Peyer's patch (tissue), 4 donors: ENCODE measurements around the gene ABLIM2.

ENCODE experiments used
- CTCF ChIP-seq, 6 experiments: fragments of 450-650 bp in 4 of 6; fragments of 200-600 bp in 2 of 6; sonication (generic) in 1 of 6; IDR thresholded peaks; one replicate each; pipeline ENCODE4 v1.5.1; 2017 to 2019; ENCODE audit warnings: antibody characterized with exemption in 6 of 6, mild to moderate bottlenecking in 3 of 6, moderate library complexity in 1 of 6
- POLR2A ChIP-seq, 2 donors: fragments of 450-650 bp; IDR thresholded peaks; one replicate each; pipeline ENCODE4 v1.5.1; 2017; ENCODE audit warnings: antibody characterized with exemption in 2 of 2, mild to moderate bottlenecking in 2 of 2, moderate library complexity in 2 of 2

- TF ChIP-seq POLR2A (IDR thresholded peaks at IDR 0.05): no peak
- no peak for TF ChIP-seq CTCF (IDR thresholded peaks at IDR 0.05)
Observed at GRCh38 chr4:7924163-7924562, 234.4 kb downstream of the ABLIM2 start.
